HG03039 (cell line): ENCODE results near the gene GRID1.

Experiments used
- ATAC-seq: cut with Tn5 transposase; IDR thresholded peaks from one replicate; pipeline ENCODE4 v1.9.1; 2021; ENCODE audit warnings: mild to moderate bottlenecking, moderate library complexity; ENCODE audit not compliant: unreplicated experiment

Gene GRID1

DNA sequence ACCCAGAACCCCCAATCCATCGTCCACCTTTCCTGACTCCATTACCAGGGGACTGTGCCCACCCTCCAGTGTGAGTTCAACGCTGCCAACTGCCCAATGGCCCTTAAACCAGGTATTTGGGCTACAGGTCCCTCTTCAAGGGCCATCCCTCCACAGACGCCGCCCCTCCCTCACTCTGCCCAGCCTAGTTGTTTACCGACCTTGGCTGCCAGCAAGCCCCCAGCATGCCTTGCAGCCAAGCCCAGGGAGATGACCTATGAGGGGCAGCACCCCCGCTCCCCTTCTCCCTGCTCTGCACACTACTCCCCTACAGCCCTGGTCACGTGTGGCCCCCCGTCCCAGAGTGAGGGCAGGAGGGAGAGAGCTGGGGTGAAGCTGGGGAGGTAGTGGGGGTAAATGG, 147.3 kb downstream of the GRID1 start:
- no peak for ATAC-seq

DNA sequence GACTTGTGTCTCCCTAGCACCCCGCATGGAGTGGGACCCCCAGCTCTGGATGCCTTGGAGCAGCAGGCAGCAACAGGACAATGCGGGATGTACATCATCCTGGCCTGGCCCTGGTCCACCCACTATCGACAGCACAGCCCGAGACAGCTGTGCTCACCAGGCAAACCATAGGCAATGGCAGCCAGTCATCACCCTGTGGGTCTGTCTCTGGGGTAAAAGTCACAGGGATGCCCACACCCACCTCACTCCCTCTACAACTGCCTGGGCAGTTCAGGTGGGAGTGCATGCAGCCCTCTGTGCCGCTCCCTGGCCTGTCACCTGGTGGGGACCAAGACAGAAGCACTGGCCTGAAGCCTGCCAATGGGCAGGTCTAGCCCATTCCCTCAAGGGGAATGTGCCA, 147.8 kb downstream of the GRID1 start:
- ATAC-seq, result no peak

DNA sequence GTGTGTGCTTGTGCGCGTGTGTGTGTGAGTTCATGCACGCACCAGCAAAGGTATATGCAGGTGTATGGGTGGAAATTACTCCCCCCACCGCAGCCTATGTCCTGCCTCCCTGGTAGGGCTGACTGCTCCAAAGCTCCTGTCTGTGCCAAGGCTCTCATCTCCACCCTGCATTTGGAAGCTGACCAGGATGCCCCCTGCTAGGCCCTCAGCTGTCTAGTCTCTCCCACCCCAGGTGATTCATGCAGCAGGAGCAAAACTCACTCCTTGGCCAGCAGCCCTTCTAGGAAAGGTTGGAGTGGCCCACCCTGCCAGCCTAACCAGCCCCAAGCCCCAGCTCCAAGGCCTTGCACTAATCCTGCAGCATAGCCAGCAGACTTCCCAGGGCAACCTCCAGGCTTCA, 148.4 kb downstream of the GRID1 start:
- no peak for ATAC-seq

DNA sequence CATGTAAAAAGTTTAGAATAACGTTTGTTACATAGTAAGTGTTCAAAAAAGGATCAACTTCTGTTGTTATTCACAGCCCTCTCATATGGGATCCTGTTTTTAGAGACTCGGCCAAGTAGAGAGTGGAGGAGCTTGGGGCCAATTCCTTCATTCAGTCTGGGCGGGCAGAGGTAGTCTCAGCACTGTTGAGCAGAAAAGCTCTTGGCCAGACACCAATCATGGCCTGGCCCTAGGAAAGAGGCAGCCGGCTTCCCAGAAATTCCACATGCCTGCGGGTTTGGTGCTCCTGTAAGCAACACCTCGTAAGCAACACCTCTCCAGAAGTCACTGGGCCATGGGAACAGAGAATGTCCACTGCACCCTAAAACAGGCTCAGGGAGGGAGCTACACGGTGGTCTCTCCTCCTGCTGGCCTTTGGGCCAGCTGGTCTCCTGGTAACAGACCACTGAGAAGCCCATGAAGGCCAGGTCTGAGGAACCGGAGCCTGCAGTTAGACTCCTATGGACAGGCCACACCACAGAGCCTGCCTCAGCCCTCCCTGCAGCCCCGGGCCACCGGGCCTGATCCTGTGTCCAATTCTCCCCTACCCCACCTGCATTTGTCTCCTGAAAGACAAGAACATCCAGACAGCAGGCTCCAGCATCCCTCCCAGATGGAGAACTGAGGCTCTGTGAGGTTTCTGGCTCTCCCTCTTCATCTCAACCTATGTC, 149.1 kb downstream of the GRID1 start:
- no peak for ATAC-seq

DNA sequence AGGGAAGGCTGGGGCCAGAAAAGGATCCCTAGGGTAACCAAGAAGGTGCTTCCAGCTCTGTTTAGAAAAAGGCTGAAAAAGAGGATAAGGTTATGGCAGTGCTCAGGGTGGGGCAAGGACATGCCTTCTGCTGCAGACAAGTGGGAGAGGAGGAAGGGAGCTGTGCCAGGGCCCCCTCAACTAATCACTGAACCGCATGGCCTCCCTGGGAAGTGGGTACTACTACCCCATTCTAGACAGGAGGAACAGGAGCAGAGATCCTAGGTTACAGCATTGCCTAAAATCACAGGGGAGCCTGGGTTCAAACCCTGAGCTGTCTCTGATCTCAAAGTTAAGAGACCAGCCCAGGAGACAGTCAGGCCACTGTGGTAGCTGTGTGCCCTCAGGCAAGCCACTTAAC, 149.7 kb downstream of the GRID1 start:
- no peak for ATAC-seq

DNA sequence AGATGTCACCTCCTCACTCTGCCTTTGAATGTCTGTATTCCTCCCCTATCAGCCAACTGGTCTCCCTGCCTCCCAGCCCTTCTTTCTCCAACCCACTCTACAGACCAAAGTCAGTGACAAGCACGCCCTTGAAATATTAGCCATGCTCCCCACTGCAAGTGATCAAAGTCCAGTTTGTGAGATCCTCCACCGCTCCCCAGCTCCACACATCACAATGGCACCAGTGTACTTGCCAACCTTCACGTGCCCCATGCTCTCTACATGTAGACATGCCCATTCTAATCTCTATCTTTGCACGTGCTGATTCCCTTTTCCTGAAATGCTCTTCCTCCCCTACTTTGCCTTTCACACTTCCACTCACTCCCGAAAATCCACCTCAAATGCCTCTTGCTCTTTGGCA, 150.9 kb downstream of the GRID1 start:
- no peak for ATAC-seq

DNA sequence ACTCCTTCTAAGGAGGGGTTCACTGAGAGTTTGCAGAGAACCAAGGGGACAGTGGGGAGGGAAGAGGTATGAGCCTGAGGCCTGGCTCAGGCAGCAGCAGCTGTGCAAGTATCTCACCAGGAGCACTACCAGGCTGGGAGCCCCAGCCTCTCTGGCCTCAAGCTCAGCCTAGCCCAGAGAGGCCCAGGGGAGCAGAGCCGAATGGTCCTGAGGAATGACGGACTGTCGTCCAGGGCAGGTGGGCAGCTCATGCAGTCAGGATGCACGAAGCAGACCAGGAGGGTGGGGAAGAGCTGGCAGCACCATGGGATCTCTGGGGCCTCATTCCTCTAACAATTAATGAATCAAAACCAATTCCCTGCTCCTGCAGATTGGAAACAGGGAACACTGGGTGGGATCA, 151.5 kb downstream of the GRID1 start:
- ATAC-seq, result no peak

DNA sequence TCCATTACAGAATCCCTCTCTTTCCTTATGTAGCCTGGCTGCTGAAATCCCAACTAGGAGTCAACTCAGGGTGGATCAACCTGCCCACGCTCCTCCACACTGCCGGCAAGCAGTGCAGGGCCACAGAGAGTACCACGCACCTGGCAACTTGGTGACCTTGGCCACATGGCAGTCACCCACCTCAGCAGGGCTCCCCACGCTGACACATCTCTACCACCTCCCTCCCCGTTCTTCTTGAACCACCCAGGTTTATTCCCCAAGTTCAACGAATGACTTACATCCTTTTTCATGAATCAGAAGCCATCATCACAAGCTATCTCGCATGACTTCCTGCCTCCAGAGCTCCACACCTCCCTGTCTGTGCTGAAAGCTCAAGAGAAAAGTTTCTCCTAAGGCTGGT, 153.4 kb downstream of the GRID1 start:
- ATAC-seq, result no peak

DNA sequence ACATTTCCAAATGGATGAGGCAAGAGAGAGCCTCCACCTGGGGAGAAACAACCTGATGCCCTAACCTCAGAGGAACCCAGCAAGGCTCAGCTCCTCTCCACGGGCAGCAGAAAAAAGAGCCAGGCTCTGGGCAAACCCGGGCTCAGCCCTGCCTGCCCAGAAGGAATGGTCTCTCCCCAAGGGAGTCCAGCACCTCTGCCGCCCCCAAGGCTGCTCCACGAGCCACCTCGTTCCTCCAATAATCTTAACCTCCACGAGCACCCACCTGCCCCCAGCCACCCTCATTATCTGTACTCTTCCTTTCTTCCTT, 154.2 kb downstream of the GRID1 start:
- ATAC-seq, result no peak

DNA sequence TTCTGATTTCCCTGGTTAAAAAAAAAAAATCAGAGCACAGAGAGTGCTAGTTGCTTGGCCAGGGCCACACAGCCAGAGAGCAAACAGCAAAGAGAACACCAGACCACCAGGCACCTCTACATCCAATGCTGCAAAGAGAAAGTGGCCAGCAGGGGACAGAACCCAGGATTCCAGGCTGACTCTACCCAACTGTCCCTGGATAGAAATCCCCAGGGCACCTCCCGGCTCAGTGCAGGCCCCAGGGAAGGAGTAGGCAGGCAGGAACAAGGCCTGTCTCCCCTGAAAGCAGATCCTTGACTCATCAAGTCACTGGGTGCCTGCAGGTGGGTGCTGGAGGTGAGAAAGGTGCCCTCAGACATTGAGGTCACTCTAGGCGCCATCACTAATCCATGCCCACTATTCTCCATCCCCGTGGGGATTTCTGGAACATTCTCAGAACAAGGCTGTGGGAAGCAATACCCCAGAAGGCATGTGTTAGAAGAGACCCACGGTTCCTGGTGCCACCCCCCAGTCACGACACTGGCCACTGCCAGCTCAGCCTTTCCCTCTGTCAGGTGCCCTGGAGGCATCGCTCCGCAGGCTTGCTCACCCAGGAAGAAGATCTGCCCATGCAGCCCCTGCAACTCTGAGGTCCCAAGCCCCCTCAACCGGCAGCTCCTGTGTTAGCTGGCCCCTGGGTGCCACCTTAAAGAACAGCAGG, 154.8 kb downstream of the GRID1 start:
- no peak for ATAC-seq

DNA sequence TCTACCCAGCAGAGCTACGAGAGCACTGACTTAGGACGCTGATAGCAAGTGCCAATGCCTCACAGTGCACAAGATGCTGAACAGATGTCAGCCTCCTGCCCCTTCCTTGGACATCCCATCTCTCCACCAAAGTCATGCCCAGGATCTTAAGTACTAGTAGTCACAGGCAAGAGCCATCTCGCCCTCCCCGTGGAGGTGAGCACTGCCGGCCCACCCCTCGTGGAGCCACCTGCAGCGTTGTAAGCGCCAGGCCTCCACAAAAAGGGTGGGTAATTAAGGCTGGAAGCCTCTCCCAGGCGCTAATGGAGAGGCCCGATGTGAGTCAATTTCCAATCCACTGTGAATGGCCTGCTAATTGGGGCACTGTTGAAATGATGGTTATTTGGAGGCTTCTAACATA, 156.2 kb downstream of the GRID1 start:
- ATAC-seq, result no peak

DNA sequence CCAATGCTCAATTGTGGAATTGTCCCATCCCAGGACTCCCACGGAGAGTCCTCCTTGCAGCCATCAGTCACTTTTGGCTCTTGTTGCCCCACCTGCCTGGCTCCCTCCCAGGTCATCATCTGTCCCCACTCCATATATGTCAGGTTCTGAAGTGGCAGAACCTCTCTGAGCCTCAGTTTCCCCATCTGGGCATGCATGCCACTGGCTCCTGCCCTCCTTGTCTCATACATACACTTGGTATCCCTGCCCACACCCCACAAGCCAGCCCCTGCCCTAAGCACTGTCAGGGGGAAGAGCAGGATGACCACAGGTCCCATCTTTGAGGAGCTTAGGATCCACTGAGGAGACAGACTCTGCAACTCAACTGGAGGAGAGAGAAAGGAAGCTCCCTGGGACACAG, 156.9 kb downstream of the GRID1 start:
- ATAC-seq, result no peak

DNA sequence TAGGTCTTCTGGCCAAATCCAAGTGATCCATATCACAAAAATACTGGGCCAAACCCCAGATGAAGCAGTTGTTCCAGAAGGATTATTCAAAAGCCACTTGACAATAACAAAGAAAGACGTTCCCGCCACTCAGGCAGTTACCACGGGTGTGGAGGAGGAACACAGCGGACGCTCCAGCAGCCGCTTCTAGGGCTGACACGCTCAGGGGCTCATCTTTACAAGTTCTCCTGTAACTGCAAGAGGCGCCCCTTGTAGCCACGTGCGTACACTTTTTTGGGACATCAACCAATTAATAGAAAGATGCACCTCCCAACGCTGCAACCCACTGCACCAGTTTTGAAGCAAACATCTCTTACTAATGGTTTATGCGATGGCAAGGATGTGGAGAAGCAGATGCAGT, 159.4 kb downstream of the GRID1 start:
- no peak for ATAC-seq

DNA sequence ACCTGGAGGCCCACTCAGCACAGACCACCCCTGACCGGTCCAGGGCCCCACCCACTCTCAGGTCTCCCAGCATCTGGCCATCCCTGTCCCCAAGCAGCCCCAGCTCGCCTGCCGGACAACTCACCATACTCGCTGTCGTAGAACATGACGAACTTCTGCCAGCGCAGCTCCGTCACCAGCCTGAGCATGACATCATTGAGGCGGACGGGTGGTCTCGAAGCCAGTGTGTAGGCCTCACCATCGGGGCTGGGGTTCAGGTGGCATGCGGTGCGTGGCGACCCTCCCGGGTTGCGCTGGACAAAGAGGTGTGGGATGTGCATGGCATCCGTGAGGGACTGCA, 160.4 kb downstream of the GRID1 start:
- no peak for ATAC-seq

DNA sequence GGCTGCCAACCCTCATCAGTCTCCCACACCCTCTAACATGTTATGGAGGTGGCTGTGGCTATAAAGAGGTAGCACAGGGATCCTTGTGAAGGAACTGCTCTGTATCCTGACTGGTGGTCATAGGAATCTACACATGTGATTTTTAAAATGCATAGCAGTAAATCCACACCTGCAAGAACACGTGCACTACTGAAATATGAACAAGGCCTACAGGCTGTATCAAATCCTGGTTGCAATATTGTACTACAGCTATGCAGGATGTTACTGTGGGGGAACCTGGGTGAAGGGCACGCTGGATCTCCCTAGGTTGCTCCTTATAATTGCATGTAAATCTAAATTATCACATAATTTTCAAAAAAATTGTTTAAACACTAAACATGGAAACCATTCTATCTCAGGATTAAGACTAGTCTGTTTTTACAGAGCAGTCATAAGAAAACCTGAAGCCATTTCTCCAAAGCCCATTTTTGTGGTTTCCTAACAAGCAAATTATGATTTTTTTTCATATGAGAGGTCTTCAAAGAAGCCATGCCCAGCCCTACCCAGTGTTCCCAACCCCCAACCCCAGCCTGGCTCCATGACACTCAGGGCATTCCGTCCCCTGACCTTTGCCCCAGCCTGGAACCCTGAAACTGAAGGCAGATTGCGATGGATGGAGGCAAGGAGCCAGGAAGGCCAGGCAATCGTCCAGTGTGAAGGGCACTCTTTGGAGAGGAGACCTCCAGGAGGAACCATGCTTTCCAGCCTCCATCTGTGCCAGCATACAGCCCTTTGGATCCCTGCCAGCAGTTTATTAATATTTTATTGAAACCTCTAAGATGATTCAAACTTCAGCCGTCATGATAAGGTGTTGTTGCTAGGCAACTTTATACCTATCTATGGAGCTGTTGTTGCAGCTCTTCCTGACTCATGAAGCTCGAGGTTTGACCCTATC, 161.0 kb downstream of the GRID1 start:
- ATAC-seq, result no peak

DNA sequence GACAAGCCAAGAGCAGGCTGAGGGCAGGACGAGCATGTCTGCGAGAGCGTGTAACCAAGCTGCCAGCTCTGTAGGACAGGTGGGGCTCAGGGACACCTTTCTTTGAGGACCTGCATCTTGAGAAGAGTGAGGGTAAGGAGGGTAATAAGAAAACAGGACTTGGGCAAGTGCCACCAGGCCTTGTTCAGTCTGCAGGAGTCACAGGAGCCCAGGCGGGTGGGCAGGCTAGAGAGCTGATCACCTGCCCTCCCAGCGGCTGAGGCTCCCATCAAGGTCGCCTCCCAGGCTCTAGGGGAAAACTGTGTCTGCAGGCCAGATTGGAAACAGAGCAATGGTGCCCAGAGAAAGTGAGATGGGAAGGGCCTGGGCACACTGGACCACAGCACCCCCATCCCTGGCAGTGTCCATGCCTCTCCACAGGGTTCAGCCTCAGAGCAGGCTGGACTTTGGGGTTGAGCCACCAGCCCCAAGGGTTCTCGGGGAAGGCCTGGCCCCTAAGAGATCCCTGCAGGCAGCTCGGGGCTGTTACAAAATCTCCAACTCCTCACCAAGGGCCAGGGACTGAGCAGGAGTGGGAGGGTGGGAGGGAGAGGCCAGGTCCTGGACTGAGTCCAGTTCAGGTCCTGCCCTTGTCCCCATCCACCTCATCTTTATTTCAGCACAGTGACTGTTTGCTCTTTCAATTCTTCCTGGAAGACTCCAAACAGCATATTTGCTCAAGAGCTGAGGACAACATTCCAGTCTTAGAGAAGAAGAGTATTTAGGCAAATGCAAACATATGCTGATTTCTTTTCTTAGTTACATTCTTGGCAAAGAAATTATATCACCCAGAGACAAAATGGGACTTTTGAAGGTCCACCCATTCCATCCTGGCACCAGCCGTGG, 161.9 kb downstream of the GRID1 start:
- ATAC-seq, result no peak

DNA sequence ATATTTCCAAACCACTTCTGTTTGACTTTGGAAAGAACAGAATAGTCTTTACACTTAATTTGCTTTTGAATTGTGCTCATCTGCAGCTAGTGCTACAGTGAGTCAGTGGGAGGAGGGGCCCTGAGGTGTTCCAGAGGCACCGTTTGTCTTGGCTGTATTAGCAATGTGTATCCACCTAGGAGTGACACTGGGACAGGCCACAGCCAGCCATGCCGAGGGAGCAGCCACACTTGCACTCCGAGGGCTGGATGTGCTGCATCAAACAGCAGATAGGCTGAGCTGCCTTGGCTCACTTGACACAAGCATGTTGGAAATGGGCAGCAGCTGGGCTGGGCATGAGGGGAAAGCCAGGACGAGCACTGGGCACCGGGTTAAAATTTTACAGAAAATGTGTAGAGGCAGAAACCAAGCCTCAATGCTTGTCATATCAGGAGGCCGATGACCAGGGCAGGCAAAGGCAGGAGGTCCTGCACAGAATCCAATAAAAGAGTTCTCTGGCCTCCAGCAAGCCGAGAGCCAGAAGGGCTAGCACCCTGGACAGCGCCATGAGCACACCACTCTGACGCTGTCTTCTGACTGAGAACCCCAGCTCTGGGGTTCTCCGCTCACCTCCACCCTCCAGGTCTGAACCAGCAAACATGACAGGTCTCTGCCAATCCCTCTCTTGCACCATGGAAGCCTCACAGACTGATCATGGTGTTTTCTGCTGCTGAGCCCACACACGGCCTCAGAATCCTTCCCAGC, 163.3 kb downstream of the GRID1 start:
- no peak for ATAC-seq

DNA sequence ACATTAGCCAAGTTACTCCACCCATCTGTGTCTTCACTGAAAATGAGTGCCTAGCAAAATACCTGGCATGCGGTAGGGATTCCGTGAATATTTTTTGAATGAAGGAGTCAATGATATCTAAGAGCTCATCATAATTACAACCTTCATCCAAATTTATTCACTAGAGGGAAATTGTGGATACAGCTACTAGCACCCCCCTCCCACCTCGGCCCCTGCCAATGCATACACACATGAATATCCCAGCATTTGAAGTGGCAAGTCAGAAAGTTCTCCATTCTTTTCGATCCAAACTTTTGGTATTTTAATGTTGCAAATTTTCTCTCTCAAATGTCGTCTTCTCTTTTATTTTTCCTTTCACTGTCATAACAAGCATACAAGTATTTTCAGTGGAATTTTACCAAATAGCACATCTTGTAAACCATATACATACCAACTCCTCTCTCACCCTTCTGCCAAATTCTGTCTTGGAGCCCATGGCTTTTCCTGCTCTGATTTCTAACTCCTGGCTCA, 164.3 kb downstream of the GRID1 start:
- ATAC-seq, result no peak

DNA sequence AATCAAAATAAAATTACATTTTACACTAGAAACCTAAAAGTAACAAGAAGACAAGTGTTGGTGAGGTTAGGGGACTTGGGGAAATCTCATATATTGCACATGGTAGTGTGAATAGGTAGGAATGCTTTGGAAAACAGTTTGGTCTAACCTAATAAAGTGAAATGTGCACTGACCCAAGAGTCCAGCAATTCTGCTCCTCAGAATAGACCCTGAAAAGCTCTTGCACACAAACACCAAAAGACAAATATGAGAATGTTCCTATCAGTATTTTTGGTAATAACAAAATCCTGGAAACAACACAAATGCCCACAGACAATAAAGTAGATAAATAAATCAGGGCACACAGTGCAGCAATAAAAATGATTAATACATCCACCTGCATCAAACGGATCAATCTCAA, 165.7 kb downstream of the GRID1 start:
- ATAC-seq, result no peak

DNA sequence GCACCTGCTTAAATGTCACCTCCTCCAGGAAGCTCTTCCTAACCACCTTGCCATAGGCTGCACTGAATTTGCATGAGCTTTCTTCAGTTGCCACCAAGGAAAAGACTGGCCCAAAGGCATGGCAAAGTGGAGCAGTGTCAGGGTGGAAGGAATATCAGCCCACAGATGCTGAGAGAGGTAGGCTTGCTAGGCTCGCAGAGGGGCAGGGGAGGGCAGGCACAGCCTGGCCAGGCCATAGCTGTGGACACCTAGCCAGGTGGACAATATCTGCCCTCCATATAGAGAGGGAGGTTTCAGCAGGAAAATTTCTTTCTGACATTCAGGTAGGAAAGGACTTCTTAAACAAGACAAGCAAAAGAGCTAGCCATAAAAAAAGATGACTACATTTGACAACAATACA, 166.3 kb downstream of the GRID1 start:
- ATAC-seq, result no peak
